NCI-H1048 (cell line): ENCODE data around the gene ABCC10.
"Not testable (repeated sequence)": the region's sequence is repeated elsewhere in the genome, so short reads cannot be mapped to it uniquely, and the experiment has no call there.

Experiments used
- DNase-seq: peaks from one replicate; lab custom pipeline; 2025; lab: John Stamatoyannopoulos, UW

Gene ABCC10

GRCh38 chr6:43427406-43428111 lies at the start of gene ABCC10:
TSS of gene ABCC10 (plus strand) at chr6:43427541. CDS start at chr6:43427979, 438 bp downstream.
- DNase-seq = peak; percentile 92

- no peak for DNase-seq
These were observed 49.6 kb upstream of the ABCC10 start for GRCh38 chr6:43377710-43378229.

GRCh38 chr6:43378631-43379030 lies 48.7 kb upstream of the ABCC10 start:
- DNase-seq = no peak

- DNase-seq = not testable (repeated sequence)
These were observed 46.5 kb upstream of the ABCC10 start for GRCh38 chr6:43380858-43381257.

- no peak for DNase-seq
These were observed 44.2 kb upstream of the ABCC10 start for GRCh38 chr6:43383021-43383667.

- DNase-seq = no peak
These were observed 40.8 kb upstream of the ABCC10 start for GRCh38 chr6:43386492-43386891.

GRCh38 chr6:43389730-43390295 lies 37.5 kb upstream of the ABCC10 start:
- DNase-seq = no peak

GRCh38 chr6:43390753-43391439 lies 36.4 kb upstream of the ABCC10 start:
- DNase-seq = not testable (repeated sequence)

- no peak for DNase-seq
These were observed 35.8 kb upstream of the ABCC10 start for GRCh38 chr6:43391440-43392031.

GRCh38 chr6:43393133-43393532 lies 34.2 kb upstream of the ABCC10 start:
- DNase-seq = not testable (repeated sequence)

- no peak for DNase-seq
These were observed 33.7 kb upstream of the ABCC10 start for GRCh38 chr6:43393602-43394001.

- no peak for DNase-seq
These were observed 32.4 kb upstream of the ABCC10 start for GRCh38 chr6:43394982-43395381.

- DNase-seq = no peak
These were observed 31.6 kb upstream of the ABCC10 start for GRCh38 chr6:43395776-43396175.

- DNase-seq = no peak
These were observed 30.8 kb upstream of the ABCC10 start for GRCh38 chr6:43396408-43397149.

GRCh38 chr6:43399932-43400487 lies 27.3 kb upstream of the ABCC10 start:
- DNase-seq = no peak

GRCh38 chr6:43401730-43402129 lies 25.6 kb upstream of the ABCC10 start:
- no peak for DNase-seq

- DNase-seq = no peak
These were observed 24.5 kb upstream of the ABCC10 start for GRCh38 chr6:43402820-43403219.

- no peak for DNase-seq
These were observed 22.0 kb upstream of the ABCC10 start for GRCh38 chr6:43405354-43405753.

- DNase-seq = no peak
These were observed 20.0 kb upstream of the ABCC10 start for GRCh38 chr6:43407296-43407695.

- no peak for DNase-seq
These were observed 19.1 kb upstream of the ABCC10 start for GRCh38 chr6:43408259-43408658.

- not testable (repeated sequence) for DNase-seq
These were observed 16.6 kb upstream of the ABCC10 start for GRCh38 chr6:43410776-43411175.
